Endothelial cell of umbilical vein (primary cell): ENCODE results near the gene OSBPL6. TPM values are rescaled to one million over a fixed set of nuclear protein-coding genes. Genes with fewer than 3 reads are reported as not detected.

Experiments used
- BruUV-seq: library from RNA; stranded (reverse); fragments of 400-500 nt; replicated peaks from 2 replicates; lab custom pipeline; 2021; lab: Mats Ljungman, UMichigan
- CTCF ChIA-PET: fragments of 300-600, 350-600 bp; sonication (Branson Sonifier 250); formaldehyde crosslinking; loops from one replicate; lab custom pipeline; 2021; ENCODE audit warnings: antibody characterized with exemption, inconsistent platforms; lab: Charles Lee
- POLR2A ChIA-PET: fragments of 300-600, 350-600 bp; sonication (Branson Sonifier 250); formaldehyde crosslinking; loops from one replicate; lab custom pipeline; 2021; ENCODE audit warnings: antibody characterized with exemption, inconsistent platforms; lab: Charles Lee
- DNase-seq: peaks from one replicate; pipeline ENCODE4 v3.0.0-alpha.2; 2011; ENCODE audit warnings: low read depth, low spot score
- FAIRE-seq: peaks from 2 replicates; lab custom pipeline; 2011; peaks lifted over from hg19 to GRCh38; lab: Jason Lieb, UNC
- H2AFZ ChIP-seq: 2 replicates; pipeline ENCODE4 v1.6.0; 2012; ENCODE audit warnings: low read depth, low read length, control low read depth, inconsistent platforms
- H3K27ac ChIP-seq: 2 replicates; pipeline ENCODE4 v1.5.1; 2011; ENCODE audit warnings: low read depth, mild to moderate bottlenecking, control low read depth, low read length, moderate library complexity; ENCODE audit not compliant: insufficient read depth
- H3K27me3 ChIP-seq, 2 experiments: 2 replicates each; pipeline versions ENCODE4 v1.6.0 to v1.6.1; 2011; ENCODE audit warnings: low read length in 2 of 2, mixed read lengths in 1 of 2; ENCODE audit not compliant: control insufficient read depth in 2 of 2, insufficient read depth in 2 of 2
- H3K36me3 ChIP-seq, 2 experiments: 2 replicates in 1 of 2; 3 replicates in 1 of 2; pipeline ENCODE4 v1.5.1; 2011; ENCODE audit warnings: low read length in 2 of 2, mild to moderate bottlenecking in 1 of 2, moderate library complexity in 1 of 2; ENCODE audit not compliant: control insufficient read depth in 2 of 2, insufficient read depth in 2 of 2; ENCODE audit errors: extremely low read depth in 1 of 2
- H3K4me1 ChIP-seq: 3 replicates; pipeline ENCODE4 v1.5.1; 2011; ENCODE audit warnings: mild to moderate bottlenecking, low read length; ENCODE audit not compliant: control insufficient read depth, insufficient read depth; ENCODE audit errors: extremely low read depth
- H3K4me2 ChIP-seq: 2 replicates; pipeline ENCODE4 v1.6.1; 2011; ENCODE audit warnings: low read length, control low read depth, mixed read lengths; ENCODE audit not compliant: insufficient read depth
- H3K4me3 ChIP-seq, 3 experiments: fragments of 200-600 bp in 1 of 3; sonication (generic), shearing (Covaris generic) in 1 of 3; replicated peaks in 1 of 3; 2 replicates each; pipeline ENCODE4 v1.5.1; 2011 to 2016; ENCODE audit warnings: control low read depth in 3 of 3, low read length in 3 of 3, mild to moderate bottlenecking in 2 of 3, inconsistent platforms in 1 of 3, low read depth in 1 of 3, moderate library complexity in 1 of 3; ENCODE audit not compliant: insufficient read depth in 1 of 3
- H3K79me2 ChIP-seq: 2 replicates; pipeline ENCODE4 v1.6.0; 2012; ENCODE audit warnings: low read length, inconsistent platforms; ENCODE audit not compliant: control insufficient read depth, insufficient read depth
- H3K9ac ChIP-seq: replicated peaks from 2 replicates; pipeline ENCODE3; 2011; ENCODE audit warnings: low read length, control low read depth; ENCODE audit not compliant: insufficient read depth; ENCODE audit errors: extremely low read depth
- H3K9me1 ChIP-seq: replicated peaks from 3 replicates; pipeline ENCODE4 v1.6.0; 2011; ENCODE audit warnings: mild to moderate bottlenecking, low read length; ENCODE audit not compliant: control insufficient read depth, insufficient read depth; ENCODE audit errors: extremely low read depth
- H3K9me3 ChIP-seq: replicated peaks from 2 replicates; pipeline ENCODE4 v1.5.1; 2012; ENCODE audit warnings: low read length, inconsistent platforms; ENCODE audit not compliant: control insufficient read depth, insufficient read depth
- H4K20me1 ChIP-seq: replicated peaks from 2 replicates; pipeline ENCODE3; 2011; ENCODE audit warnings: mild to moderate bottlenecking, low read length; ENCODE audit not compliant: control insufficient read depth, insufficient read depth; ENCODE audit errors: extremely low read depth
- FOS ChIP-seq: IDR thresholded peaks from 2 replicates; pipeline ENCODE4 v1.6.1; 2011; ENCODE audit warnings: mild to moderate bottlenecking, low read length, moderate library complexity, borderline replicate concordance; ENCODE audit not compliant: insufficient read depth
- JUN ChIP-seq: IDR thresholded peaks from 2 replicates; pipeline ENCODE4 v1.6.1; 2011; ENCODE audit warnings: borderline replicate concordance, low read depth; ENCODE audit not compliant: insufficient read length, insufficient read depth
- MYC ChIP-seq: IDR thresholded peaks from one replicate; pipeline ENCODE4 v1.6.1; 2011; ENCODE audit warnings: mild to moderate bottlenecking, low read depth, low read length
- POLR2AphosphoS5 ChIP-seq: IDR thresholded peaks from 2 replicates; pipeline ENCODE4 v1.6.1; 2012; ENCODE audit warnings: low read depth, mild to moderate bottlenecking, control low read depth, low read length, moderate library complexity; ENCODE audit not compliant: insufficient read depth
- dilution Hi-C: fragments of 300-500 bp; cut with MboI; formaldehyde crosslinking; loops from one replicate; pipeline ENCODE4 v1.15.0; 2019; ENCODE audit warnings: low sequenced_read_pairs; ENCODE audit not compliant: extremely low pct_ligation_motif_present
- intact Hi-C: fragments of 100-400 bp; cut with micrococcal nuclease; formaldehyde crosslinking; loops from one replicate; pipeline ENCODE4 v1.10.0; 2022
- polyA plus RNA-seq, 4 experiments: library from polyadenylated mRNA; depleted of rRNA in 3 of 4; stranded (reverse) in 3 of 4; unstranded in 1 of 4; fragments of >200 nt; gene quantifications; 2 replicates each; pipeline versions ENCODE4 v1.2.1 to v1.2.3, GENCODE V29; 2011 to 2012; ENCODE audit warnings: missing spikeins in 1 of 4
- total RNA-seq: library from RNA; stranded (reverse); gene quantifications from 2 replicates; pipeline ENCODE4 v1.2.3, GENCODE V29; 2021

Gene OSBPL6
- total and polyA plus RNA-seq, 2 donors (not counting 3 experiments of a cell fraction or from before 2014, with no cell fraction given), result 1.5 to 2.3 TPM

DNA sequence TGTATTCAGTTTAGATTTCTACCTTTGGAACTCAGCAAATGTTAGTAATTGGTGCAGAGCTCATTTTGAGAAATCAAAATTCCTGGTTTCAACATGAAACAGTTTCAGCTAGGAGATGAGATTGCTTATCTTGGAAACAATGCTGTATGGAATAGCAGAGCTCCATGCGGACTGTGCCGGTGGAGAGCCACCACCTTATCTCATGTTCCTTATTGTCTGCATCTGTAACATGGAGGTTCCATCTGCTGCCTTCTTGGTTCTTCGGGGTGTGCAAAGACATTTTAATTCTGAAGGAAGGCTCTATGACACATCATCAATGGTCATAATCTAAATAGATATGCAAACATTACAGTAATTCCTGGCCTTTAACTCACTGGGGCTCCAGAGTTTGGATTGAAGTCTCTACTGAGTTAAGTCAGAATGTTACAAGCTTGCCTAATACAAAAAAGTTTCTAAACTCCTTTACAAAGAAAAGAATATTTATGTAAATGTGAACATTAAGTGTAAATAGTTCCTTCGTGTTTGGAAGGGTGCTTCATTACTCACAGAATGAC is 191.4 kb downstream of the OSBPL6 start:
- no peak overlapping the region for H2AFZ ChIP-seq
- no peak for DNase-seq

DNA sequence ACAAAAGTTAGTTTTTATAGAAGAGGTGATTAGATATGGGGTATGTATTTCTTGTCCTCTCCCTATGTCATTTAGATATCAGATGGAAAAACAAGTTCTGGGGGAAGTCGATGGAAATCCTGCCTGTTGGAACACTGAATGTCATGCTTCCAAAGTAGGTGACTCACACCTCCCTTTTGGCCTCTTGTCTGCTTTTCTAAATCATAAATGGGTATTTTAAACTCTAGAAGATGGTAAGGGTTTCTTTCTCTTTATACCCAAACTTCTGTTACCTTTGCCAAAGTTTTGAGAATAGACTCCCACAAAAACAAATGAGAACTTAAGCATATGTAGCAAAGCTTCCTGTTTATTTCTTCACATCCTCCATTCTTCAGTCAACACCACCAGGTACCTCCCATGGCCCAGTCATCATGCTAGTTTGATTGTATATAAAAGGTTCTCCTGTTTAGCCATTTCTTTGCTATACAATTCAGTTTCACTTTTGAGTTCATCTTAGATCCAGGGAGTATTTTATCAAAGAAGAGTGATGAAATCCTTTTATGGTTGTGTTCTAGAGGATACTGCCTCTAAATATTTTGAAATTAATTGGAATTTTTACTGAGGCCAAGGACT is 192.8 kb downstream of the OSBPL6 start:
- no peak for TF ChIP-seq JUN
- TF ChIP-seq FOS, result peak; percentile 66
- Histone ChIP-seq H3K9me1 (no peaks in the 10 kb centered on the region), H3K79me2 (no peaks in the 10 kb centered on the region), H3K27me3 (no peaks in the 10 kb centered on the region), H3K4me3 (no peak overlapping the region), H3K36me3 (no peaks in the 10 kb centered on the region), H3K4me1 (peaks cover 9% of the 10 kb centered on the region), H3K27ac (no peak overlapping the region), H3K9ac (no peak overlapping the region), H2AFZ (peak overlapping the region; percentile 65), H3K9me3 (no peaks in the 10 kb centered on the region), H4K20me1 (no peaks in the 10 kb centered on the region), H3K4me2 (peak overlapping the region; percentile 46)
- dilution Hi-C loops, result no loop called here
- peak; percentile 70 for FAIRE-seq
- ChIA-PET CTCF (no interaction called here), POLR2A (no interaction called here)
- peak; percentile 82 for DNase-seq
- no TSS peak for BruUV-seq
- intact Hi-C loops, result no loop called here

More for the DNA sequence above, 191.4 kb downstream of the OSBPL6 start:
- H4K20me1 ChIP-seq, result no peaks in the 10 kb centered on the region
- no peaks in the 10 kb centered on the region for H3K27me3 ChIP-seq
- no peak overlapping the region for H3K27ac ChIP-seq
- H3K9ac ChIP-seq, result no peak overlapping the region
- dilution Hi-C loops (no loop called here), intact Hi-C loops (no loop called here)
- H3K79me2 ChIP-seq, result no peaks in the 10 kb centered on the region
- POLR2A ChIA-PET, result no interaction called here
- H3K4me2 ChIP-seq, result no peak overlapping the region
- FAIRE-seq, result no peak
- CTCF ChIA-PET, result no interaction called here
- H3K9me1 ChIP-seq, result no peaks in the 10 kb centered on the region
- no TSS peak for BruUV-seq
- no peak for TF ChIP-seq MYC
- TF ChIP-seq POLR2AphosphoS5, result no peak
- no peak for TF ChIP-seq FOS
- peaks cover 9% of the 10 kb centered on the region for H3K4me1 ChIP-seq
- no peaks in the 10 kb centered on the region for H3K36me3 ChIP-seq
- no peak overlapping the region for H3K4me3 ChIP-seq
- H3K9me3 ChIP-seq, result no peaks in the 10 kb centered on the region
